Endothelial cell of umbilical vein (primary cell): ENCODE measurements around the gene EP400.

Experiments used
- CTCF ChIP-seq, 2 donors: IDR thresholded peaks; 1 replicate in 1 of 2; 2 replicates in 1 of 2; pipeline ENCODE4 v1.5.1; 2011; ENCODE audit warnings: low read length in 2 of 2, mild to moderate bottlenecking in 2 of 2, moderate library complexity in 2 of 2, control low read depth in 1 of 2, inconsistent platforms in 1 of 2, low read depth in 1 of 2; ENCODE audit not compliant: insufficient read depth in 1 of 2; ENCODE audit errors: extremely low read depth in 1 of 2
- EZH2 ChIP-seq: IDR thresholded peaks from 2 replicates; pipeline ENCODE4 v1.6.1; 2012; ENCODE audit warnings: borderline replicate concordance, low read depth, mild to moderate bottlenecking, moderate library complexity, low read length, inconsistent platforms; ENCODE audit not compliant: severe bottlenecking
- FOS ChIP-seq: IDR thresholded peaks from 2 replicates; pipeline ENCODE4 v1.6.1; 2011; ENCODE audit warnings: mild to moderate bottlenecking, low read length, moderate library complexity, borderline replicate concordance; ENCODE audit not compliant: insufficient read depth
- JUN ChIP-seq: IDR thresholded peaks from 2 replicates; pipeline ENCODE4 v1.6.1; 2011; ENCODE audit warnings: borderline replicate concordance, low read depth; ENCODE audit not compliant: insufficient read length, insufficient read depth
- POLR2A ChIP-seq: IDR thresholded peaks from 2 replicates; pipeline ENCODE4 v1.6.1; 2012; ENCODE audit warnings: low read depth, mild to moderate bottlenecking, control low read depth, low read length
- POLR2AphosphoS5 ChIP-seq: IDR thresholded peaks from 2 replicates; pipeline ENCODE4 v1.6.1; 2012; ENCODE audit warnings: low read depth, mild to moderate bottlenecking, control low read depth, low read length, moderate library complexity; ENCODE audit not compliant: insufficient read depth

- TF ChIP-seq EZH2 (no peak), POLR2A (no peak), POLR2AphosphoS5 (no peak), JUN (no peak), FOS (no peak), CTCF (IDR thresholded peaks at IDR 0.05; ENCODE audit: extremely low read depth in 1 of 2, insufficient read depth in 1 of 2, low read depth in 1 of 2, low read length in 2 of 2) (no peak)
Measured at GRCh38 chr12:132069336-132069985, 119.7 kb downstream of the EP400 start.
